T-cell (primary cell): Measurements from ENCODE around the gene PCDH1. TPM values are rescaled to one million over a fixed set of nuclear protein-coding genes. Genes with fewer than 3 reads are reported as not detected.

Source experiments
- ATAC-seq, 4 experiments: fragments of 200-7000 bp in 3 of 4; fragments of 150-1000 bp in 1 of 4; cut with Tn5 transposase; replicated peaks in 1 of 4; 1 replicate in 3 of 4; 2 replicates in 1 of 4; pipeline ENCODE4 v1.10.0; 2021; ENCODE audit warnings: moderate library complexity in 3 of 4, mild to moderate bottlenecking in 2 of 4, moderate number of reproducible peaks in 1 of 4
- CTCF ChIA-PET, 2 donors: fragments of 300-600 bp; sonication (Branson Sonifier 250); formaldehyde crosslinking; loops; one replicate each; lab custom pipeline; 2022; ENCODE audit warnings: antibody characterized with exemption in 2 of 2; lab: Charles Lee
- POLR2A ChIA-PET, 2 donors: fragments of 300-600 bp; sonication (Branson Sonifier 250); formaldehyde crosslinking; loops; one replicate each; lab custom pipeline; 2022; ENCODE audit warnings: antibody characterized with exemption in 2 of 2; lab: Charles Lee
- DNase-seq, 35 experiments: peaks; one replicate each; pipeline versions ENCODE4 v3.0.0 to v3.0.0-alpha.2; 2013 to 2023
- H3K27ac ChIP-seq: one replicate; pipeline ENCODE4 v1.5.1; 2013; ENCODE audit warnings: low read length
- H3K27me3 ChIP-seq, 2 experiments: replicated peaks in 1 of 2; 1 replicate in 1 of 2; 2 replicates in 1 of 2; pipeline versions ENCODE4 v1.6.1 to v1.7.0; 2013; ENCODE audit warnings: low read length in 1 of 2, mixed read lengths in 1 of 2; ENCODE audit not compliant: control insufficient read depth in 2 of 2, insufficient read depth in 2 of 2; ENCODE audit errors: extremely low read depth in 1 of 2
- H3K36me3 ChIP-seq, 2 donors: 1 replicate in 1 of 2; 2 replicates in 1 of 2; pipeline versions ENCODE4 v1.6.1 to v1.7.0; 2013; ENCODE audit warnings: low read length in 1 of 2; ENCODE audit not compliant: control insufficient read depth in 2 of 2, insufficient read depth in 1 of 2; ENCODE audit errors: extremely low read depth in 1 of 2
- H3K4me1 ChIP-seq, 2 experiments: 1 replicate in 1 of 2; 2 replicates in 1 of 2; pipeline versions ENCODE4 v1.6.1 to v1.7.0; 2013; ENCODE audit warnings: low read length in 2 of 2, mixed read lengths in 1 of 2; ENCODE audit not compliant: insufficient read depth in 2 of 2, control insufficient read depth in 1 of 2; ENCODE audit errors: extremely low read depth in 1 of 2
- H3K4me3 ChIP-seq, 2 donors: 1 replicate in 1 of 2; 2 replicates in 1 of 2; pipeline versions ENCODE4 v1.5.1 to v1.7.0; 2013; ENCODE audit warnings: mild to moderate bottlenecking in 2 of 2, low read length in 1 of 2, moderate library complexity in 1 of 2; ENCODE audit not compliant: control insufficient read depth in 1 of 2; ENCODE audit errors: extremely low read depth in 1 of 2
- H3K9me3 ChIP-seq: 2 replicates; pipeline ENCODE4 v1.7.0; 2013
- H3K27ac Mint-ChIP-seq, 2 donors: one replicate each; pipeline ENCODE4 v1.8.0; 2020 to 2021; ENCODE audit warnings: mild to moderate bottlenecking in 2 of 2, mixed read lengths in 2 of 2
- H3K27me3 Mint-ChIP-seq, 2 donors: one replicate each; pipeline ENCODE4 v1.8.0; 2021 to 2022; ENCODE audit warnings: mixed read lengths in 2 of 2
- H3K36me3 Mint-ChIP-seq: one replicate; pipeline ENCODE4 v1.8.0; 2021; ENCODE audit warnings: mixed read lengths
- H3K4me1 Mint-ChIP-seq, 3 donors: one replicate each; pipeline ENCODE4 v1.8.0; 2020 to 2022; ENCODE audit warnings: mixed read lengths in 3 of 3, mild to moderate bottlenecking in 1 of 3
- H3K4me3 Mint-ChIP-seq, 3 donors: one replicate each; pipeline ENCODE4 v1.8.0; 2020 to 2022; ENCODE audit warnings: mild to moderate bottlenecking in 3 of 3, mixed read lengths in 3 of 3, moderate library complexity in 3 of 3
- H3K9me3 Mint-ChIP-seq, 3 donors: one replicate each; pipeline ENCODE4 v1.8.0; 2020 to 2022; ENCODE audit warnings: mixed read lengths in 3 of 3
- WGBS: methylation state at CpG from one replicate; pipeline ENCODE4 v1.1.5; 2013; ENCODE audit warnings: missing lambda C conversion rate; ENCODE audit not compliant: insufficient coverage; 5-methylcytosine and 5-hydroxymethylcytosine counted together
- total RNA-seq, 35 experiments: library from RNA in 6 of 35; stranded (reverse) in 6 of 35; fragments of 120-200 nt in 1 of 35; gene quantifications; one replicate each; pipeline versions ENCODE4 v1.2.1 to v1.2.4 and lab custom pipeline; 2013 to 2026

Gene PCDH1
- total RNA-seq, 5 donors from 2014 or later (not counting 1 experiment from before 2014, with no cell fraction given) = 0.23 to 3.0 (median 0.82) TPM

DNA sequence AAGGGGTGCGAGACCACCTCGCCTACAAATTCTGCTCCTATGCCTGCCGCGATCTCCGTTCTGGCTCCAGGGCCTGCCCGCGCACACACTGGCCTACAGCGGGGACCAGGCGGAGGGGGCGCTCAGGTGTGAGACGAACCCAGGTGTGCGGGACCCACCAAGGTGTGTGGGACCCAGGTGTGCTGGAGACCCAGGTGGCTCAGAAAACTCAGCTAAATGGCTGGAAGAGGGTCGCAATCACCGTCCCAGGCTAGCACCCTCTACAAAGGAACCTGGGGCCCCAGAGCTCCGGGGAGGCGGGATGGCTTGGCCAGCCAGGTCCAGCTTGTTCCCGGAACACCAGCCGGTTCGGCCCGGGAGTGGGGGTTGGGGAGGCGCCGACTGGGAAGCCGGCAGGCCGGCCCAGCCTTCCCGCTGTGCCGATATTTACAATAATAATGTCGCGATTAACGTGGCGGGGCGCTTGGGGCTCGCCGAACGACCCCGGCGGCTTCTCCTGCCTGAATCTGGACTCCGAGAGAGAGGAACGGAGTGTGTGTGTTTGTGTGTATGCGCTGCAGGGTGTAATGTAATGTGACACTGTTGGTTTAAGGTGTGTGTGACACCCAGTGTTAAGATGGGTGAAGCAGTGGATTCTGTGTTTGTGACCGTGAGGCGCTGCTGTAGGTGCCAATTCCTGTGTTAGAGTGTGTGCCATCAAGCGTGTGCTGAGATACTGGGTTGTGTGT, 1.4 kb downstream of the PCDH1 start:
- Mint-ChIP-seq H3K27ac (no peak overlapping the region), H3K36me3 (no peaks in the 10 kb centered on the region), H3K4me1 (peaks cover 26 to 32% (median 29%) of the 10 kb centered on the region in 3 donors), H3K9me3 (no peaks in the 10 kb centered on the region), H3K27me3 (peaks cover 72 to 77% of the 10 kb centered on the region in 2 donors), H3K4me3 (peak overlapping the region; percentile 67 to 81 (median 68))
- Histone ChIP-seq H3K27me3 (peaks cover 15 to 76% of the 10 kb centered on the region in 2 experiments), H3K4me3 (peak overlapping the region in 1 of 2 donors; percentile 45), H3K36me3 (no peaks in the 10 kb centered on the region), H3K9me3 (no peaks in the 10 kb centered on the region), H3K27ac (no peak overlapping the region), H3K4me1 (peaks cover 10 to 39% of the 10 kb centered on the region in 2 experiments)
- DNase-seq (peak in 3 of 35 experiments; percentile 16 to 43 (median 24)), ATAC-seq (no peak)
- CTCF ChIA-PET = interaction anchor here (0.5 to 5.3 kb wide), 4 partner anchors 66 to 551 kb away, joined by 3 to 54 read pairs (median 4); no protein-coding TSS in a partner anchor
- 8% methylated on average over 42 of the region's 42 CpGs for WGBS
- POLR2A ChIA-PET = no interaction called here

DNA sequence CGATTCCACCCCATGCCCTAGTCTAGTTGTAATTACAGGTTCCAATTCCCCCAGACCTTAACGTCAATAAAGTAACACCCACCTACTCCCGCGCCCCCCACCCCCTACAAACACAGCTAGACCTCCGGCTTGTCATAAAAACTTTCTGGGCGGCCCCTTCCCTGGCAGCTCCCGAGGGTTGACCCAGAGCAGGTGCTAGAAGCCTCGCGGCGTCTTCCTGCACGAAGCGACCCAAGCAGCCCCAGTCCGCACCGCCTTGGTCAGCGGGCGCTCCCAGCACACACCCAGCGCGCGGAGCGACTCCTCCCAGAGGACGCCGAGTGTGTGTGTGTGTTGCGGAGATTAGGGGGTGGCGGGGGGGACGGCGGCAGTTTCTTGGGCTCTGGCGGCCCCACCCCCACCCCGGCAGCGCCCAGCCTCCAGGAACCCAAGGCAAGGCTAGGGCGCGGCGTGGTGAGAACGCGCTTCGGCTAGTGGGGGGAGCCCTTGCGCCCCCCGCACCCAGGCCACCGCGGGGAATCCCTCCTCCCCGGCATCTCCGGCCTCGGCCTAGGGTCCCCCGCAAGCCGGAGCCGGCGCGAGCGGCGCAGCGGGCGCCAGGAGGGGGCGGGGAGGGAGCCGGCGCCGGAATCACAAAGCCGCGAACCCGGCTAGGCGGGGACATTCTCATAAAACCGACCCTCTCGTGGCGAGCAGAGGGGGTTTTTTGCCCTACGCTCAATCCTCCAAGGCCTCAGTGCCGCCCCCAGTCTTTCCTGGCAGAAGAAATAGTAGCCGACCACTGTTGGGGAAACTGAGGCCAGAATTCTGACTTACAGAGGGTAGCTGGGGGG, 2.2 kb downstream of the PCDH1 start:
- ChIA-PET POLR2A (interaction anchor here in 1 of 2 donors (0.6 kb wide), 1 partner anchor 233 kb away, joined by 7 read pairs; no protein-coding TSS in a partner anchor), CTCF (interaction anchor here in 1 of 2 donors (0.6 kb wide), 1 partner anchor 71 kb away, joined by 6 read pairs; no protein-coding TSS in a partner anchor)
- DNase-seq (peak in 3 of 35 experiments; percentile 4 to 37 (median 23)), ATAC-seq (no peak)
- peaks cover 26 to 32% (median 29%) of the 10 kb centered on the region in 3 donors for H3K4me1 Mint-ChIP-seq
- H3K4me3 Mint-ChIP-seq = peak overlapping the region; percentile 11 to 81 (median 43)
- Histone ChIP-seq H3K4me3 (peak overlapping the region in 1 of 2 donors; percentile 45), H3K36me3 (no peaks in the 10 kb centered on the region), H3K27ac (no peak overlapping the region), H3K27me3 (peaks cover 17 to 72% of the 10 kb centered on the region in 2 experiments), H3K4me1 (peaks cover 10 to 39% of the 10 kb centered on the region in 2 experiments), H3K9me3 (no peaks in the 10 kb centered on the region)
- H3K27ac Mint-ChIP-seq = no peak overlapping the region
- no peaks in the 10 kb centered on the region for H3K9me3 Mint-ChIP-seq
- under 1% methylated on average over 55 of the region's 65 CpGs for WGBS
- H3K36me3 Mint-ChIP-seq = no peaks in the 10 kb centered on the region
- peaks cover 71 to 75% of the 10 kb centered on the region in 2 donors for H3K27me3 Mint-ChIP-seq

- peaks cover 10 to 39% of the 10 kb centered on the region in 2 experiments for H3K4me1 ChIP-seq
- no peak overlapping the region for H3K4me3 ChIP-seq
- H3K36me3 Mint-ChIP-seq = no peaks in the 10 kb centered on the region
- H3K27ac Mint-ChIP-seq = no peak overlapping the region
- no peak overlapping the region for H3K27ac ChIP-seq
- peaks cover 17 to 72% of the 10 kb centered on the region in 2 experiments for H3K27me3 ChIP-seq
- DNase-seq (peak in 1 of 35 experiments; percentile 21), ATAC-seq (no peak)
- ChIA-PET POLR2A (no interaction called here), CTCF (interaction anchor here in 1 of 2 donors (0.6 kb wide), 1 partner anchor 72 kb away, joined by 6 read pairs; no protein-coding TSS in a partner anchor)
- no peaks in the 10 kb centered on the region for H3K36me3 ChIP-seq
- no peaks in the 10 kb centered on the region for H3K9me3 ChIP-seq
- no peaks in the 10 kb centered on the region for H3K9me3 Mint-ChIP-seq
- 23% methylated on average over 4 of the region's 9 CpGs for WGBS
- peaks cover 71 to 72% of the 10 kb centered on the region in 2 donors for H3K27me3 Mint-ChIP-seq
- H3K4me1 Mint-ChIP-seq = peaks cover 26 to 32% (median 29%) of the 10 kb centered on the region in 3 donors
- peak overlapping the region; percentile 11 to 39 (median 14) for H3K4me3 Mint-ChIP-seq
Observed at GRCh38 chr5:141875022-141875740, 3.0 kb downstream of the PCDH1 start.

DNA sequence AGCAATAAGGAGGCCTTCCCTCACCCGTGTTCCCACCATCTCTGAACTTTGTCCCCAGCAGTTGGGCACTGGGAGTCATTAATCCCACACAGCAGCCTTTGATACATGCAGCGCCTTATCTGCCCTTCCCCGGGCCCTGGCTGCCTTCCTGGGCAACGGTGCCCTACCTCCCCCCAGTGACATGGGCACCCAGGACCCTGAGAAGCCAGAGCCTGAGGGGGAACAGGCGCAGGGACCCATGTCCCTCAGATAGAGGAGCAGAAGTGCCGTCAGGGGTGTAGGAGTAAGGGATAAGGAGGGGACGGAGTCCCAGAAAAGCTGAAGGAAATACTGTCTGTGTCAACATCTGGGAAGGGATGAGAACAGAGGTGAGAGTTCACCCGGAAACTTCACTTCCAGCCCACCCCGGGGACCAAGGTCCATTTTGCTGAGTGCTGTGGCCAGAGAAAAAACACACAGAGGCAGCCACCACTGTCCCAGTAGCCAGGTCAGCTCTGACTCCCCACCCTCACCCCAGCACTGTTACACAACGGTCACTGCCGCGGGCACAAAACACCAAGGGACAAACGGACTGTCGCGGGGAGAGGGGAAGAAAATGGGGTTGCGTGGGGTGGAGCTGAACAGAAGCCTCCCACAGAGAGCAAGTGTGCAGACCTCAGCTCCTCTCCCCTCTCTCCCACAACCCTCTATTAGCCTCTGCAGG, 3.8 kb downstream of the PCDH1 start:
- Histone ChIP-seq H3K9me3 (no peaks in the 10 kb centered on the region), H3K27ac (no peak overlapping the region), H3K4me1 (peaks cover 10 to 38% of the 10 kb centered on the region in 2 experiments), H3K36me3 (no peaks in the 10 kb centered on the region), H3K4me3 (no peak overlapping the region), H3K27me3 (peaks cover 15 to 72% of the 10 kb centered on the region in 2 experiments)
- peaks cover 71 to 72% of the 10 kb centered on the region in 2 donors for H3K27me3 Mint-ChIP-seq
- 86% methylated on average over 5 of the region's 16 CpGs for WGBS
- ATAC-seq (no peak), DNase-seq (peak in 1 of 35 experiments; percentile 8)
- no peaks in the 10 kb centered on the region for H3K36me3 Mint-ChIP-seq
- H3K4me1 Mint-ChIP-seq = peaks cover 22 to 30% (median 27%) of the 10 kb centered on the region in 3 donors
- H3K9me3 Mint-ChIP-seq = no peaks in the 10 kb centered on the region
- no peak overlapping the region for H3K4me3 Mint-ChIP-seq
- ChIA-PET CTCF (no interaction called here), POLR2A (no interaction called here)
- no peak overlapping the region for H3K27ac Mint-ChIP-seq

DNA sequence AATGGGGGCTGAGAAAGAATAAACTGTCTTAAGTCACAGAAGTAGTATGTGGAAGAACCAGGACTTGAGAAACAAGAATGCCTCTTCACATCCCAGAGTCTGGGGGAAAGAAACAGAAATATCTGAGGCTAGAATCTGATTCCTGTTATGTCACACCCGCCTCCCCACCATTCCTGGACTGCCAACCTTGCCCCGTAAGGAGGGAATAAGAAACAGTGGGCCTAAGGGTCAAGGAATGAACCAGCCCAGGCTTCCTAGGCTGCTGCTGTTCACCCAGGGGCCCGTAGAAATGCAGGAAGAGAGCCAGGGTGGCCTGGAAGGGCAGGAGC, 4.3 kb downstream of the PCDH1 start:
- Mint-ChIP-seq H3K36me3 (no peaks in the 10 kb centered on the region), H3K27me3 (peaks cover 67% of the 10 kb centered on the region in 2 donors), H3K27ac (no peak overlapping the region), H3K4me1 (peaks cover 17 to 26% (median 23%) of the 10 kb centered on the region in 3 donors), H3K4me3 (no peak overlapping the region), H3K9me3 (no peaks in the 10 kb centered on the region)
- CTCF ChIA-PET = no interaction called here
- Histone ChIP-seq H3K36me3 (no peaks in the 10 kb centered on the region), H3K4me1 (peaks cover 7 to 33% of the 10 kb centered on the region in 2 experiments), H3K27me3 (peaks cover 14 to 72% of the 10 kb centered on the region in 2 experiments), H3K27ac (no peak overlapping the region), H3K4me3 (no peak overlapping the region), H3K9me3 (no peaks in the 10 kb centered on the region)
- DNase-seq = no peak
- POLR2A ChIA-PET = no interaction called here
- ATAC-seq = no peak
- WGBS = 71% methylated on average over 1 of the region's 3 CpGs
